CD4-positive, alpha-beta memory T cell (primary cell): Measurements from ENCODE around the gene TWIST2. TPM values are rescaled to one million over a fixed set of nuclear protein-coding genes. Genes with fewer than 3 reads are reported as not detected.

Experiments used
- CTCF ChIA-PET: fragments of 350-600 bp; sonication (Branson Sonifier 250); formaldehyde crosslinking; loops from one replicate; lab custom pipeline; 2021; ENCODE audit warnings: inconsistent platforms; ENCODE audit not compliant: partially characterized antibody; lab: Charles Lee
- POLR2A ChIA-PET: fragments of 350-600 bp; sonication (Branson Sonifier 250); formaldehyde crosslinking; loops from one replicate; lab custom pipeline; 2021; ENCODE audit not compliant: partially characterized antibody; lab: Charles Lee
- DNase-seq, 5 donors: peaks; one replicate each; pipeline versions ENCODE4 v3.0.0 to v3.0.0-alpha.2; 2020 to 2022; ENCODE audit warnings: mixed read lengths in 1 of 5
- H3K27ac ChIP-seq: one replicate; pipeline ENCODE4 v1.7.0; 2013; ENCODE audit warnings: low read depth, low read length
- H3K27me3 ChIP-seq: 2 replicates; pipeline ENCODE4 v1.7.0; 2013; ENCODE audit warnings: mild to moderate bottlenecking, low read length, moderate library complexity; ENCODE audit not compliant: insufficient read depth
- H3K36me3 ChIP-seq: 2 replicates; pipeline ENCODE4 v1.7.0; 2013; ENCODE audit warnings: mild to moderate bottlenecking, low read length, moderate library complexity; ENCODE audit not compliant: insufficient read depth
- H3K4me1 ChIP-seq: 2 replicates; pipeline ENCODE4 v1.7.0; 2013; ENCODE audit warnings: mild to moderate bottlenecking, low read length, moderate library complexity; ENCODE audit not compliant: insufficient read depth
- H3K4me3 ChIP-seq, 2 donors: one replicate each; pipeline ENCODE4 v1.7.0; 2013; ENCODE audit warnings: low read length in 2 of 2, mild to moderate bottlenecking in 1 of 2
- H3K9me3 ChIP-seq, 2 donors: one replicate each; pipeline ENCODE4 v1.7.0; 2013; ENCODE audit warnings: low read length in 2 of 2, control low read depth in 1 of 2; ENCODE audit not compliant: control insufficient read depth in 1 of 2
- H3K27ac Mint-ChIP-seq, 7 donors: one replicate each; pipeline ENCODE4 v1.8.0; 2020 to 2021; ENCODE audit warnings: mixed read lengths in 7 of 7, mild to moderate bottlenecking in 6 of 7, inconsistent platforms in 3 of 7, moderate library complexity in 3 of 7
- H3K27me3 Mint-ChIP-seq, 2 donors: one replicate each; pipeline ENCODE4 v1.8.0; 2020 to 2021; ENCODE audit warnings: mixed read lengths in 2 of 2
- H3K36me3 Mint-ChIP-seq, 2 donors: one replicate each; pipeline ENCODE4 v1.8.0; 2020 to 2021; ENCODE audit warnings: mixed read lengths in 2 of 2, inconsistent platforms in 1 of 2, mild to moderate bottlenecking in 1 of 2
- H3K4me1 Mint-ChIP-seq, 4 donors: one replicate each; pipeline ENCODE4 v1.8.0; 2020 to 2021; ENCODE audit warnings: mixed read lengths in 4 of 4, mild to moderate bottlenecking in 1 of 4
- H3K4me3 Mint-ChIP-seq, 8 donors: one replicate each; pipeline ENCODE4 v1.8.0; 2020 to 2021; ENCODE audit warnings: mixed read lengths in 8 of 8, mild to moderate bottlenecking in 7 of 8, moderate library complexity in 6 of 8, inconsistent platforms in 3 of 8
- H3K9me3 Mint-ChIP-seq, 8 donors: one replicate each; pipeline ENCODE4 v1.8.0; 2020 to 2021; ENCODE audit warnings: mixed read lengths in 8 of 8, mild to moderate bottlenecking in 5 of 8, inconsistent platforms in 3 of 8, moderate library complexity in 1 of 8
- intact Hi-C: fragments of 100-400 bp; cut with micrococcal nuclease; formaldehyde crosslinking; loops from one replicate; pipeline ENCODE4 v1.15.1; 2023
- polyA plus RNA-seq, 2 donors: library from polyadenylated mRNA; unstranded; fragments of 300-500 nt; fragmentation: Illumina TruSeq; gene quantifications; one replicate each; pipeline ENCODE4 v1.2.3, GENCODE V29; 2021
- total RNA-seq, 2 experiments: library from RNA; stranded (reverse); gene quantifications; one replicate each; pipeline ENCODE4 v1.2.3, GENCODE V29; 2021

Gene TWIST2
- total and polyA plus RNA-seq, 4 experiments from 2014 or later = not detected

DNA sequence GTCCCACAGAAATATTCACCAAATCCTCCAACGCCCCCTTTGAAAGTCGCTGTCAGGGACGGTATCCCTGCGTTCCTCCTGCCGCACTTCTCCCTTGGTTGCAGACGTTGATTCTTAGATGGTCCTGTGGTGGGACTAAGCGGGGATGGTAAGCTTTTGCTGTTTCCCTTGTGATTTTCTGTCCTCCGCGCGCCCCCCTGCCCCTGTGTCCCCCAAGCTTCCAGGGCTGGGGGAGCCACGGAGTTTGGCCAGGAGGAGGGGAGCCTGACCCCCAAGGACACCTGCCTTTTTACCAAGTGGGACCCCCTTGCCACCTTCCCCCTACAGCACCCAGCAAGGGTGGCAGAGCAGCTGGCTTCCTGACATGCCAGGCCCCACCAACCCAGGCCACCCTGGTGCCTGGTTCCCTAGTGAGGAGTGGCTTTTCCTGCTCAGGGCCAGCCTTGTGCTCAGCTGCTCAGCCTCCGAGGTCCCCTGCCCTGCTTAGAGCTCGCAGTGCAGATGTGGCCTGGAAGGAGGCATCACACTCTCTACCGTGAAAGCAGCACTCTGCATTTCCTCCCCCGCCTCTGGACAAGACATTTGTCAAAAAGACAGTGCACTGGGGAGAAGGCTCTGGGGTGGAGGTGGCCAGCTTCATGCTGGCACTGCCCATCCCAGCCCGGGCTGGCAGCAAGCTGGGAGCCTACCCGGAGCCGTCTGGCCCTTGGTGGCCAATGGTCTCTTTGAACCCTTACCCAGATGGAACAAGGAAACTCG lies 49.4 kb downstream of the TWIST2 start:
- Histone ChIP-seq H3K27me3 (no peaks in the 10 kb centered on the region), H3K27ac (no peak overlapping the region), H3K9me3 (no peaks in the 10 kb centered on the region), H3K36me3 (no peaks in the 10 kb centered on the region), H3K4me3 (no peak overlapping the region), H3K4me1 (no peaks in the 10 kb centered on the region)
- intact Hi-C loops = no loop called here
- Mint-ChIP-seq H3K27me3 (peaks cover 4 to 8% of the 10 kb centered on the region in 2 donors), H3K4me1 (no peaks in the 10 kb centered on the region), H3K27ac (no peak overlapping the region), H3K9me3 (no peaks in the 10 kb centered on the region), H3K4me3 (no peak overlapping the region), H3K36me3 (no peaks in the 10 kb centered on the region)
- CTCF ChIA-PET = no interaction called here
- DNase-seq = no peak
- POLR2A ChIA-PET = no interaction called here

DNA sequence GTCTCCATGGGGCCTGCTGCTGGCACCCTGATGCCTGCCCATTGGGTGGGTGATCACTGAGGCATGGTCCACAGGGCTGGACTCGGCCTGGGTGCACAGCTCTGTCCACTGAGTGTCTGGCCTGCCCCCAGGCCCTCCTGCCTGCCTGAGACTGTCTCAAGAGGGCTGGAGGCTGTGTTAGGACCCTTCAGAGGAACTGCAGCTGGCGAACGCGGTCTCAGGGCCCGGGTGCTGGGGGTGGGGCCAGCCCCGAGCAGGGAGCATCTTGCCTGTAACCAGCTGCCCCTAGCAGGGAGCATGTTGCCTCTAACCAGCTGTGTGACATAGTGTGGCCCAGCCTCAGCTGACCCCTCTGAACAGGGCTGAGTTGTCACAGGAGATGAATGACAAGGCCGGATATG lies 50.0 kb downstream of the TWIST2 start:
- ChIA-PET POLR2A (no interaction called here), CTCF (no interaction called here)
- Mint-ChIP-seq H3K9me3 (no peaks in the 10 kb centered on the region), H3K27ac (no peak overlapping the region), H3K4me3 (no peak overlapping the region), H3K4me1 (no peaks in the 10 kb centered on the region), H3K27me3 (peaks cover 4 to 8% of the 10 kb centered on the region in 2 donors), H3K36me3 (no peaks in the 10 kb centered on the region)
- H3K27ac ChIP-seq = no peak overlapping the region
- intact Hi-C loops = no loop called here
- no peaks in the 10 kb centered on the region for H3K36me3 ChIP-seq
- H3K9me3 ChIP-seq = no peaks in the 10 kb centered on the region
- H3K27me3 ChIP-seq = no peaks in the 10 kb centered on the region
- DNase-seq = no peak
- H3K4me1 ChIP-seq = no peaks in the 10 kb centered on the region
- no peak overlapping the region for H3K4me3 ChIP-seq

DNA sequence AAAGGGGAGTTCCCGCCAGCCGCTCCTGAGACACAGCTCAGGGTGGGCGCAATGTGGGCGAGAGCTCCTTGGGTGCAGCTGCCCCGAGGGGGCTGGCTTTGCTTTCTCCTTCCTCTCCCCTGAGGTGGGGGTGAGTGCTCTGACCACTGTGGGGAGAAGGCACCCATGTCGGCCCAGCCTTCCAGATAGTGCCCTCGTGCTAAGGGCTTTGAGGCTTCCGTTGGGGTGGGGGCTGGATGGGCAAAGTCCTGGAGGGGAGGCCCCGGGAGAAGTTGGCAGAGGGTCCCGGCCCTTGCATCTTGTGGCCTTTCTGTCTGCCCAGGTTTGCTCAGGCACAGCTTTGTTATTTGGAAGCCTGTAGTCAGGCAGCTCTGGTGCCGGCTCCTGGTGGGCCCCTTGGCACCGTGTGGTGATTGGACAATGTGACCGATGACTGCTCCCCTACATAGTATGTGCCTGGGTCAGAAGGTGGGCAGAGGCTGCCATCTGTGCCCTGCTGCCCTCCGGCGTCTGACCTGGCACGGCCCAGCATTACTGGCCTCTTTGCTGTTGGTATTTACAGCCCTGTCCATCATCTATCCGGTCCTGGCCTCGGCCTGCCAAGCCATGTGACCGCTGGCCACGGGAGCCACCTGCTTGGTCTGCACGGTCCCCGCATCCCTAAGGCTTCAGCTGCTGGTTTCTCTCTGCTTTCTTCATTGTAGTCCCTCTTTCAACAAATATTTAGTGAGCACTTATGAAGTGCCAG lies 50.8 kb downstream of the TWIST2 start:
- no peaks in the 10 kb centered on the region for H3K36me3 Mint-ChIP-seq
- DNase-seq = no peak
- H3K4me3 Mint-ChIP-seq = no peak overlapping the region
- Histone ChIP-seq H3K36me3 (no peaks in the 10 kb centered on the region), H3K9me3 (no peaks in the 10 kb centered on the region), H3K4me3 (no peak overlapping the region), H3K27me3 (no peaks in the 10 kb centered on the region), H3K27ac (no peak overlapping the region), H3K4me1 (no peaks in the 10 kb centered on the region)
- CTCF ChIA-PET = no interaction called here
- H3K9me3 Mint-ChIP-seq = no peaks in the 10 kb centered on the region
- intact Hi-C loops = no loop called here
- POLR2A ChIA-PET = no interaction called here
- H3K27ac Mint-ChIP-seq = peak overlapping the region in 1 of 7 donors; percentile 12
- peaks cover 4 to 7% of the 10 kb centered on the region in 2 donors for H3K27me3 Mint-ChIP-seq
- H3K4me1 Mint-ChIP-seq = no peaks in the 10 kb centered on the region

DNA sequence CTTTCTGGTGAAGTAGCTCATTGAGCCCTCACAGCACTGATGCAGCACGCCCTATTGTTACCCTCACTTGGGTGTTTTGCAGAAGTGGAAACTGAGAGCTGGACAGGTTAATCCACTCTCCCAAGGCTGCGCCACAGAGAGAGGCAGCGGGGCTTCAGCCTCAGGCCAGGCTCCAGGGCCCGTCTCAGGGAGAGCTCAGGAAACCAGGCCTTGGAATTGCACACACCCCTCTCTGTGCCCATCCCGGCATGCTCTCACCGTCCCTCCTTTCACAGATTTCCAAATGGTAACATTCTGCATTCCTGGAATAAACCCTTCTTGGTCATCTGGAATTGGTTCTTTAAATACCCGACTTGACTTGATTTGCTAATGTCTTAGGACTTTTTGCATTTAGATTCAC lies 51.5 kb downstream of the TWIST2 start:
- Histone ChIP-seq H3K4me3 (no peak overlapping the region), H3K27ac (no peak overlapping the region), H3K4me1 (no peaks in the 10 kb centered on the region), H3K36me3 (no peaks in the 10 kb centered on the region), H3K27me3 (no peaks in the 10 kb centered on the region), H3K9me3 (no peaks in the 10 kb centered on the region)
- ChIA-PET CTCF (no interaction called here), POLR2A (no interaction called here)
- DNase-seq = no peak
- Mint-ChIP-seq H3K27me3 (peaks cover 4 to 5% of the 10 kb centered on the region in 2 donors), H3K4me3 (no peak overlapping the region), H3K36me3 (no peaks in the 10 kb centered on the region), H3K27ac (no peak overlapping the region), H3K9me3 (no peaks in the 10 kb centered on the region), H3K4me1 (no peaks in the 10 kb centered on the region)
- intact Hi-C loops = no loop called here

DNA sequence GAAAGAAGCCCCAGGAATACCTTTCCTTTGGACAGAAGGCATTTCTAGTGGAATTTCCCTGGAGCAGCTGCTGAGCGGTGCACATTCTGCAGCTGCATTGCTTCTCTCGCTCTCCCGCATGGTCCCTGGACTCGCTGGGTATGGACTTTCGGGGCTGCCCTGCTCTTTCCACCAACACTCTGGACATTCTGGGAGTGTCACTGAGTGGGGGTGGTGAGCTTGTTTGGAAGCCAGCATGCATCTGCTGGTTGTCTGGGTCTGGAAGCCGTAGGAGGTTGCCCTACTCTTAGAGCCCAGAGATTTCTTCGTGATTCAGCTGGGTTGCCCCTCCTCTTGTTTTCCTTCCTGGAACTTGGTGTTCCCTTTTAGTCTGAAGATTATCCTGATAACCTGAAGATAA lies 52.6 kb downstream of the TWIST2 start:
- Mint-ChIP-seq H3K9me3 (no peaks in the 10 kb centered on the region), H3K4me1 (no peaks in the 10 kb centered on the region), H3K27me3 (peaks cover 2% of the 10 kb centered on the region in 2 donors), H3K36me3 (no peaks in the 10 kb centered on the region), H3K27ac (no peak overlapping the region), H3K4me3 (peak overlapping the region in 1 of 8 donors; percentile 9)
- Histone ChIP-seq H3K36me3 (no peaks in the 10 kb centered on the region), H3K4me3 (no peak overlapping the region), H3K27me3 (no peaks in the 10 kb centered on the region), H3K27ac (no peak overlapping the region), H3K4me1 (no peaks in the 10 kb centered on the region), H3K9me3 (no peaks in the 10 kb centered on the region)
- POLR2A ChIA-PET = no interaction called here
- CTCF ChIA-PET = no interaction called here
- DNase-seq = no peak
- intact Hi-C loops = no loop called here

DNA sequence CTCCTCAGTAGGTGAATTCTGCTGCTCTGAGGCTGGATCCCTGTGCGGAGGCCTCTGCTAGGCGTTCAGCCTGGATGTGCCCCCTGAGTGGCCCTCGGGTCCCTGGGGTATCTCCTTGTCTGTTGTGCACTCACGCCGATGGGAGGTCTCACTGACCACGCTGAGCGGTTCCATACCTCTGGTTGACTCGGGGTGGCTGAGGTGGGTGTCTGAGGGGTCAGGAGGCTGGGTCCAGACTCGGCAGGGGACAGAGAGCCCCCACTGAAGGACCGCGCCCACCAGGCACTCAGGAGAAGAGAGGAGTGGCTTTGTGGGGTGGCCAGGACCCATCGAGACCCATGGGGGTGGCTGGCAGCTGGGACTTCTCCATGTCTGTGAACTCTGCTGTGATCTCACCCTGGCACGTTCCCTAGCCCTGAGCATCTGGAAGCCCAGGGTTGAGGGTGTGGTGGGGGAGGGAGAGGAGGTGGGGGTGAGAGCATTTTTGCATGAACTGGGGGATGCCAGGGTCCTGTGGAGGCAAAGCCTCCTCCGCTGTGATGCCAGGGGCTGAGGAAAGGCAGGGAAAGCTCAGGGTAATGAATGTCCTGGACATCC lies 53.7 kb downstream of the TWIST2 start:
- CTCF ChIA-PET = no interaction called here
- H3K36me3 Mint-ChIP-seq = no peaks in the 10 kb centered on the region

DNA sequence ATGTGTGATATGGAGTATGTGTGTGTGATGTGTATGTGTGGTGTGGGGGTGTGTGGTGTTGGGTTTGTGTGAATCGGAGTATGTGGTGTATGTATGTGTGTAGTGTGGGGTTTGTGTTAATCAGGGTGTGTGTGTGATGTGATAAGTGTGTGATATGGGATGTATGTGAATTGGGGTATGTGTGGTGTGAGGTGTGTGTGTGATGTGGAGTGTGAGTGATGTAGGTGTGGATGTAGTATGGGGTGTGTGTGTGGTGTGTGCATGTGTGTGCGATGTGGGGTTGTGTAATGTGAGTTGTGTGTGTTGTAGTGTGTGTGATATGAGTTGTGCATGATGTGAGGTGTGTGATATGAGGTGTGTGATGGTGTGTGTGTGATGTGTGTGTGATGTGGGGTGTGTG lies 54.4 kb downstream of the TWIST2 start:
- DNase-seq = no peak
- no peaks in the 10 kb centered on the region for H3K36me3 ChIP-seq
- no peaks in the 10 kb centered on the region for H3K27me3 ChIP-seq
- H3K27me3 Mint-ChIP-seq = peaks cover 2% of the 10 kb centered on the region in 2 donors
- H3K4me1 Mint-ChIP-seq = peaks cover 0 to 2% (median 0%) of the 10 kb centered on the region in 4 donors
- H3K4me3 Mint-ChIP-seq = no peak overlapping the region
- no peak overlapping the region for H3K27ac Mint-ChIP-seq
- intact Hi-C loops = no loop called here
- CTCF ChIA-PET = no interaction called here
- H3K9me3 ChIP-seq = no peaks in the 10 kb centered on the region
- H3K4me3 ChIP-seq = no peak overlapping the region
- H3K36me3 Mint-ChIP-seq = no peaks in the 10 kb centered on the region
- H3K4me1 ChIP-seq = no peaks in the 10 kb centered on the region
- peaks cover 0 to 1% (median 0%) of the 10 kb centered on the region in 8 donors for H3K9me3 Mint-ChIP-seq
- H3K27ac ChIP-seq = no peak overlapping the region
- POLR2A ChIA-PET = no interaction called here

More for the DNA sequence above, 53.7 kb downstream of the TWIST2 start:
- no peaks in the 10 kb centered on the region for H3K36me3 ChIP-seq
- no peak overlapping the region for H3K4me3 ChIP-seq
- Mint-ChIP-seq H3K4me1 (peaks cover 0 to 2% (median 0%) of the 10 kb centered on the region in 4 donors), H3K27ac (no peak overlapping the region), H3K9me3 (peaks cover 0 to 1% (median 0%) of the 10 kb centered on the region in 8 donors), H3K4me3 (no peak overlapping the region), H3K27me3 (peaks cover 2 to 3% of the 10 kb centered on the region in 2 donors)
- intact Hi-C loops = no loop called here
- H3K27ac ChIP-seq = no peak overlapping the region
- POLR2A ChIA-PET = no interaction called here
- no peaks in the 10 kb centered on the region for H3K27me3 ChIP-seq
- no peaks in the 10 kb centered on the region for H3K9me3 ChIP-seq
- no peaks in the 10 kb centered on the region for H3K4me1 ChIP-seq
- no peak for DNase-seq
